Activated CD4-positive, alpha-beta T cell treated with anti-CD3 and anti-CD28 coated beads for 48 hours (primary cell): ENCODE results near the gene RTN4RL2.

Experiments
- DNase-seq: peaks from one replicate; pipeline ENCODE4 v3.0.0-alpha.2; 2020

Gene RTN4RL2

DNA sequence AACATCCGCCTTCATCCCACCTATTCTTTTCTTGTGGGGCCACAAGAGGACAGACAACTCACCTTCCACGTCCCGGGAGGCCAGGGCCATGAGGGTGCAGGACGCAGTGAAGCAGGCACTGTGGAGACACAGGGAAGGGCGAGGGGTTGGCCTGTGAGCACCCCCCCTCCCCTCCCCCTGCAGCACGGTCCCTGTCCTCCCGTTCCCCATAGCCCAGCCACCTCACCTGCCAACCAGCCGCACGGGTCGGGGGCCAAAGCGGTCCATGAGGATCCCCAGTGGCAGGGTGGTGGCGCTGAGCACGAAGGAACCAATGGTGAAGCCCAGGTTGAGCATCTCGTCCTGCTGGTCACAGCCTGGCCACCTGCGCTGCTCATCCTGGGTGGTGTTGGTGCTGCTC, 40.6 kb downstream of the RTN4RL2 start:
- DNase-seq = no peak

DNA sequence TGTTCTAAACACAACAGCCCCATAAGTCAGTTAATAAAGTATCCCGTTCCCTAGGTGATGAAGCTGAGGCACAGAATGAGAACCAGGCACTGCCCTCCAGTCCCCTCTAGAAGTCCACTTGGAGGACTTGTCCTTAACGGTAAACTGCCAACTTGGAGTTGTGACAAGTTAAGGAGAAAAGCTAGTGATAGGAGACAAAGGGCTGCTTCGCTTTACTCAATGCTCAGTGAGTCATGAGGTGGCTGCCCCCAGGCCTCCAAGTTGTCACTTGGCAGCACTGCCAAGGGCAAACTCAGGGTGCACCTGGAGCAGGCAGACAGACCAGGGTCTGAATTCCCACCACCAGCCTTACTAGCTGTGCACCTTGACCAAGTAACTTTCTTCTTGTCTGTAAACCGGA, 41.6 kb downstream of the RTN4RL2 start:
- no peak for DNase-seq

DNA sequence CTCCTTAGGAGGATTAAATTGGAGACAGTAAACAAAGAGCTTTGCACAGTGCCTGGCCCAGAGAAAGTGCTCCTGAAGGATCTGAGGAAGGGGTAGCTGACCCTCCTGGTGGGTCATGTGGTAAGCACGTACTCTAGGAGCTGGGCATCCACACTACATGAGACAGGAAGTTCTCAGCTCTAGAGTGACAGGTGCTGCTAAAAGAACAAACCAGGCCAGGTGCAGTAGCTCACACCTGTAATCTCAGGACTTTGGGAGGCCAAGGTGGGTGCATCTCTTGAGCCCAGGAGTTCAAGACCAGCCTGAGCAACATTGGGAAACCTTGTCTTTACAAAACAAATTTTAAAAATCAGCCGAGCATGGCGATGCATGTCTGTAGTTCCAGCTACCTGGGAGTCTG, 42.0 kb downstream of the RTN4RL2 start:
- DNase-seq = no peak

DNA sequence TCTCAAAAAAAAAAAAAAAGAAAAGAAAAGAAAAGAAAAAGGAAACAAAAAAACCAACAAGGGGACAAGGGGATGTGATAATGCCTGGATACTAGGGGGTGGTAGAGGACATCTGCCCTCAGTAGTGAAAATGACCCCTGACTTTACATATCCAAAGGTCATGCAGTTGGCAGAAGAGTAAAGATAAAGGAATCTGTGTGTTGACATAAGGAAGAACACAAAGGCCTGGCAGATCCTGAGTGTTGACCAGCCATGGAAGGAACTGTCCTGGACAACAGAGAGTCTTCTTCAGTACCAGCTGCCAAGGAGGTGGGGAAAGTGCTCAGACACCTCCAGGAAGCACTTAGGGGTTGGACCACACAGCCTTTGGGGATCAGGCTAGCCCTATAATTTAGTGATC, 42.5 kb downstream of the RTN4RL2 start:
- DNase-seq = no peak

DNA sequence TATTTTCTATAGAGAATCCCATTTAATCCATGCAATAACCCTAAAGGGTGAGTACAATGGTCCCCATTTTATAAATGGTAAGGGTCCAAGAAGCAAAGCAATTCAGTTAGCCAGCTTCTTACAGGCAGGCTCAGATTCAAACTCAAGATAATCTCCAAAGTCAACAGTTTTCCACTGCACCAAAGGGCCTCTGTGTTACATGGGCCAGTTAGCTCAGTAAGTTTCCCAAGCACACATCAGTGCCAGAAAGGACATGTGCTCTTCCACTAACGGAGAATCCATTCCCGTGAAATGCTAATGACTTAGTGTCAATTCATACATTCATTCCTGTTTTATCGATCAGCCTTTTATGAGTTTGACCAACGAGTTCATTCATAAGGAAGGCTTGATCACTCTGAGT, 44.2 kb downstream of the RTN4RL2 start:
- DNase-seq = no peak

DNA sequence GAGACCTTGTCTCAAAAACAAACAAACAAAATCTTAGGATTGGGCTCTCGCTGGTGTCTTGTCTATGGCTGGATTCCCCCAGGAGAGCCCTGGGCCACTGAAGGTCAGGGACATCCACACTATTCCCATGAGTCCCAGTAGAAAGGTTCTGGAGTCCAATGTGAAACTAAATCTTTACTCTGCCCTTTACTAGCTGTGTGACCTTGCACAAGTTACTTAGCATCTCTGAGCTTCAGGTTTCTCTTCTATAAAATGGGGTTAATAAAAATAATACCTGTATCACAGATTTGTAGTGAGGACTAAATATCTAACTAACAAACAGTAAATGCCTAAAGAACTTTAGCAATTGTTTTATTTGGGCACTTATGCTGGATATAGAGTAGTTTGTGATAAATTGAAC, 46.2 kb downstream of the RTN4RL2 start:
- DNase-seq = no peak

DNA sequence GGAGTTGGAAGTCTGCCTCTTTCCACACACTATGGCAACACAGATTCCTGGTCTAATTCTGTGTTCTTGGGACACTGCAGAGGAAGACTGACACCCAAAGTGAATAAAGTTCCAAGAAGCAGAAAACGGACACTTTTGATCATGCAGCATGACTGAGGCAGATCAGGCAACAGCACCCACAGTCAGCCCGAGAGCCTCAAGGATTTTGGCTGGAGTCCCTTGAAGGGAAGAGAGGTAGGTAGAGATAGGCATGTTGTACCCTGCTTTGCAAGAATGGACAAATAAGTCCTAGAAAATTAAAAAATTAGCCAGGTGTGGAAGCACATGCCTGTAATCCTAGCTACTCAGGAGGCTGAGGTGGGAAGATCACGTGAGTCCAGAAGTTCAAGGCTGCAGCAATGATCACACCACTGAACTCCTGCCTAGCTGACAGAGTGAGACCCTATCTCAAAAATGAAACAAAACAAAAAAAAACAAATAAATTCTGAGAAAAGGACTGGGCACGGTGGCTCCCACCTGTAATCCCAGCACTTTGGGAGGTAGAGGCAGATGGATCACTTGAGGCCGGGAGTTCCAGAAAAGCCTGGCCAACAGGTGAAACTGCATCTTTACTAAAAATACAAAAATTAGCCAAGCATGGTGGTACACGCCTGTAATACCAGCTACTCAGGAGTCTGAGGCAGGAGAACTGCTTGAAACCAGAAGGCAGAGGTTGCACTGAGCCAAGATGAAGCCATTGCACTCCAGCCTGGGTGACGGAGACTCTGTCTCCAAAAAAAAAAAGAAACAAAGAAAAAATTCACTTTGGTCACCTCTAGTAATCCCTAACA, 48.2 kb downstream of the RTN4RL2 start:
- DNase-seq = no peak

DNA sequence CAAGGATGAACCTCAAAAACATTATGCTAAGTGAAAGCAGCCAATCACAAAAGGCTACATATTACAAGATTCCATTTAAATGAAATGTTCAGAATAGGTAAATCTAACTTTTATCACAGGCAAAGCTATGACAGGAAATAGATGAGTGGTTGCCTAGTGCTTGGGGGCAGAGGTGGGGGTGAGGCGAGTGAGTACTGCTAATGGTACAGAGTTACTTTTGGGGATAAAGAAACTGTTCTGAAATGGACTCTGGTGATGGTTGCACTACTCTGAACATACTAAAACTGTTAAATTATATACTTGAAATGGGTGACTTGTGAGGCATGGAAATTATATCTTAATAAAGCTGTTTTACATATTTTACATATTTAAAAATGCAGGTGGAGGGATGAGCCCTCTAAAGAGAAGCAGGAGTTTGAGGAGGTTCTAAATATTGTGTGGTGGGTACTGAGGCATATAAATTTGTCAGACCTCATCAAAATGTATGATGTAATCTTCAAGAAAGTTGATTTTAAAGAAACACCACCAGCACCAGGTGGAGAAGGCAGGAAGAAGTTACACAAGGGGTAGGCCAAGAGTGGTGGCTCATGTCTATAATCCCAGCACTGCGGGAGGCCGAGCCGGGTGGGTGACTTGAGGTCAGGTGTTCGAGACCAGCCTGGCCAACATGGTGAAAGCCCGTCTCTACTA, 51.6 kb downstream of the RTN4RL2 start:
- no peak for DNase-seq

DNA sequence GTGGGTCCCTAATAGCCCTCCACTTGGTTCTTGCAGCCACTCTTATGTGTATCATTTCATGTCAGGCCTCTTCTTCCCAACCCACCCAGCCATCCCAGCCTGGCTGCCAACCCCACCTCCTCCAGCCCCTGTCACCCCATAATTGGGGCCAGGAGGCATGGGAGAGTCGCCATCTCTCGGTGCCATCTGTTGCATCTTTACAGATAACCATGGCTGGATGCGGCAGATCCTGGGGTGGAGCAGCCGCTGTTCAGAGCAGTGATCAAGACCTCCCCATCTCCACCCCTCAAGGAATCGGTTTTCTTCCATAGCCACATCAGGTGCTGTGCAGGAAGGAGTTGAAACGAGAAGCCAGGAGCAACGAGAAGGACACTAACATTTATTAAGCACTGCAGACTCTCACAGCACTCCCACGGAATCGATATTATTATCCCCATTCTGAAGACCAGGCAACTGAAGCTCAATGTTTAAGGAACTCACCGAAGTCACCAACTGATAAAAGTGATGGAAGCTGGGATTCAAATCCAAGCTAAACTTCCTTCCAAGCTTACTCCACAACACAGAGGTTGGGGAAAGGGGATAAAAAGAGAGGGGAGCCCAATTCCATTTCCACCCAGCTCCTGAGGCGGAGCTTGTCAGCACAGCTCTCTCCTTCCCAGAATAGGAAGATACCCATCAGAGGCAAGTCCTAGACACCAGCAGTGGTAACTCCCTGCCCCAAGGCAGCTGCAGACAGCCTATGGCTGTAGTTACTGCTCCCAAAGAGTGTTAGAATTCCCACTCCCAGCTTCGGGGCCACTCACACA, 52.5 kb downstream of the RTN4RL2 start:
- no peak for DNase-seq

DNA sequence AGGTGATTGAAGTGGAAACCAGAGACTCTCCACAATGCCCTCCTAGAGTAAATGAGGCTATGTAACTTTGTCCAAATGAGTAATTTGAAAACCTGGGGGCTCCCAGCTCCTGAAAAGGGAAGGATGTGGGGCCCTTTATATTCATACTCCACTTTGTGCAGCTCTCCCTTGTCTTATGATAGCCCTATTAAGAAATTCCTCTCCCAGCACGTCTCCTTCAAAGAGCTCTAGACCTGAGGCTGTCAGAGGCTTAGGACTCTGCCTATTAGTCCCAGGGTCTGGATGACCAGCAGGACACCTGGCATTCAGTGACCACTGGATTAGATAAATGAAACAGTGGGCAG, 53.1 kb downstream of the RTN4RL2 start:
- no peak for DNase-seq

DNA sequence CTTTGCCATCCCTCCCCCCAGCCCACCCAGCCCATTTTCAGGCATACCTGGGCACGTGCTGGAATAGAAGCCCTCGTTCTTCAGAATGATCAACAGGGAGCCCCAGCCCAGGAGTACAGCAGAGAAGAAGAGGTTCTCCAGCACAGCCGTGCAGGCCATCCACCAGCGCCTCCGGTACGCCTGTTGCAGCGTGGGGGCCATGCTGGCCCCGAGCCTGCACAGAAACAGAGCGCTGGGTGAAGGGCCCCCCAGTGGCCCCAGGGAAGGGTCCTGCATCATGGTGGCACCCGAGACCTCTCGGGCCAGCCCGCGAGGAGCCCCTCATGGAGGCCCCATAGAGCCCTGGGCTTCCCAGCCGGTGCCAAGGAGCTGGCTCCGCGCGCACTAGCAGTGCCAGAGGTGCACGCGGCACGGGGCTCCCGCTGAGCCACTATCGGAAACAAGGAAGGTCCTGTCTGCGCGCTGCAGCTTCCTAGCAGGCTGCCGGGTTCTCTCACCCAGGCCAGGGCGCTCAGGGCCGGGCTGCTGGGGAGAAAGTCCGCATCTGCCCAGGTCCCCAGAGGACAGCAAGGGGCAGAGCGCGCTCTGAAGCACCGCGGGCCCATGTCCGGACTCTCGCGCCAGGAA, 53.7 kb downstream of the RTN4RL2 start:
- peak; percentile 64 for DNase-seq

DNA sequence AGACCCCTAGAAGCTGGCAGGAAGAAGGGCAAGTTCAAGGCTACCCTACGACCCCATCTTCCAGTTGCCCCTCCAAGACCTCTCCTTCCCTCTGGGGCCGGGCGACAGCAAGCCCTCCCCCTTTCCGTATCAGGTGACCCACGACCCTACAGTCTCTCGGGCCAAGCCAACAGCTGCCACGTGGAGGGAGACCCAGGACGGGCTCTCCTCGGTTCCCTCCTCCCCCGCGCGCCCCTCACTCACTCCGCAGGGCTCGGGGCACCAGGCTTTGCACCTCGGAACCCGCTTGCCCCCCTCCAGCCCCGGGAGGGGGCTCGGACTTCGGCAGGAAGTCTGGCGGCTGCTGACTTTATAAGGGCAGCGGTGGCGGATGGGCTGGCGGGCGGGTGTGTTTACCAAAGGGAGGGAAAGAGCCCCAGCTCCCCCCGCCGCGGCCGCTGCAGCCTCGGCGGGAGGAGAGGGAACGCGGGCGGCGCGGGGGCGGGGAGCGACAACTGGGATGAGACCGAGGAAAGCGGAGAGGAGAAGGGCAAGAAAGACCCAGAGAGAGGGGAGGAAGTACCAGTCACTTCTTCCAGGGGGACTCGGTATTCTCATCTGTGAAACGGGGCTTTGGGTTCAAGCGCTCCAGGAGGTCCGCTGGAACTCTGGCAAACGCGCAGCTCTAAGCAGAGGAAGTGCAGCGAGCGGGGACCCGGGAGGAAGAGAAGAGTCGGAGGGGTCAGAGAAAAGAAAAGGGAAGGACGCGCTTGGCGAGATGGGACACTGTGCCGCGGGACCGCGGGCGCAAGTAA, 54.4 kb downstream of the RTN4RL2 start:
- peak; percentile 68 for DNase-seq

DNA sequence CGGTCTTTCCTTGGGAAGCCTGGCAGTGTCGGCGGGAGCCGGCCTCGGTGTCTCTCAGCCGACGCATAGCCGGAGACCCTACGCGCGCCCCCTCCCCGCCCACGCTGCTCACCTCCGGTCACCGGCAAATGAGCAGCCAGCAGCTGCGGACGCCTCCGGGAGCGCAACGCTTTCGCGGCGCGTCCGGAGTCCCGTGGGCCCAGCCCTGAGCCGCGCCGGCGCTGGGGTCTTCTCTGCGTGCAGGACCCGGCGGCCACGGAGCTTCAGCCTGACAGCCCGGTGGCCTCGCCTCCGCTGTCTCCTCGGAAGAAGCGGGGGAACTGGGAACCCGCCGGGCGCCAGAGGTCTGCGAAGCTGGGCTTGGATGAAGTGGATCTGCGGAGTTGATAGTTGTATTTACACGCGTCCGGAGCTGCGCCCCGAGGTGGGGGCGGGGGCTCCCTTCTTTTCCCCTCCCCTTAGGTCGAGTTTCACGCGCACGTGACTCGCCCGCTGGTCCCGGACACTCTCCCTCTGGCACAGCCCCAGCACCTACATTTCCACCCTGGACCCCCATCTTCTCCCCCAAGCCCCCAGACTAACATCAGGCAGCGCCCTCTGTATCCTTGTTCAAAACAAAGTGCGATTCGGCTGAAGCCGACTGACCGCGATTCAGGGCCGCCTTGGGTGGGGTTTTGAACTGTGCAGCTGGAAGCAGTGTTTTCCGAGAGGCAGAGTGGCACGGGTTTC, 55.2 kb downstream of the RTN4RL2 start, which contains the start of gene SLC43A1:
TSS of gene SLC43A1 (minus strand) at position 371 of the 729 bp plus-strand sequence. CDS start 1,591 bp downstream, outside the sequence.
- peak; percentile 58 for DNase-seq

DNA sequence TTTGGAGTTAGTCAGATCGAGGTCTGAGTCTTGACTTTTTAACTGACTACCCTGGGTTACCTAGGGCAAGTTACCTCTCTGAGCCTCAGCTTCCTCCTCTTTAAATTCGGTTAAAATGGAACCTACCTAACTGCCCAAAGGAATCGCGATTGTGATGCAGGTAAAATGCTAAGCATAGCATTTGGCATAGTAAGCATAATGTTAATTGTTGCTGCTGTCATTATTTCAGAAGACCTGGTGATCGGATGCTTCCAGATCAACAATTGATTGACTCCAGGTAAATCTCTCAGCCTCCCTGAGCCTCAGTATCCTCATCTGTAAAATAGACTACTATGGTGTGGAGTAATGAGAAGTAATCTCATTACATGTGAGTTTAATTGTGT, 55.7 kb downstream of the RTN4RL2 start:
- DNase-seq = no peak

DNA sequence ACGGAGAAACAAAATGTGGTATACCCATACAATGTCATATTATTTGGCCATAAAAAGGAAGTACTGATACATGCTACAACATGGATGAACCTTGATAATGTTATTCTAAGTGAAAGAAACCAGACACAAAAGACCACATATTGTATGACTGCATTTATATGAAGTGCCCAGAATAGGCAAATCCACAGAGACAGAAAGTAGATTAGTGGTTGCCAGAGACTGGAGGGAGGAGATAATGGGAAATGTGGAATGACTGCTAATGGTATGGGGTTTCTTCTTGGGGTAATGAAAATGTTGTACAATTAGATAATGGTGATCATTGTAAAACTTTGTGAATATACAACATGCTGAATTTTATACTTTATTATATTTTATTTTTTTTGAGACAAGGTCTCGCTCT, 60.8 kb downstream of the RTN4RL2 start:
- DNase-seq = no peak

DNA sequence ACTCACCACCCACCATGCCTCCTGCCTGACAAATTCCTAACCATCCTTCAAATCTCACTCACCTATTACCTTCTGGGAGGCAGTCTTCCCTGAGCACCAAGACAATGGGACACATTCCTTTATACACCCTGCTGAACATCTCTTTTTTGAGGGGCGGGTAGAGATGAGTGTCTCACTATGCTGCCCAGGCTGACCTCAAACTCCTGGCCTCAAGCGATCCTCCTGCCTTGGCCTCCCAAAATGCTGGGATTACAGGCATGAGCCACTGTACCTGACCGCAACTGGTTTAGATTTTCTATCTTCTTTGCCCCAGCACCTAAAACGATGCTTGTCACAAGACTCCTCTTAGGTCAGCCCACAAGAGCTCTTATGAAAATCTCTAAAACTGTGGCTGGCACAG, 63.1 kb downstream of the RTN4RL2 start:
- no peak for DNase-seq
